CD4-positive, alpha-beta T cell treated with Interferon alpha-2 for 1 hour (primary cell): ENCODE results near the gene BPHL.
"Not testable (repeated sequence)": the region's sequence is repeated elsewhere in the genome, so short reads cannot be mapped to it uniquely, and the experiment has no call there.

Experiments
- DNase-seq, 2 donors: peaks; one replicate each; pipeline ENCODE4 v3.0.0-alpha.2; 2020 to 2022

BPHL gene

GRCh38 chr6:3183066-3183465 lies 64.6 kb downstream of the BPHL start:
- DNase-seq = no peak

- DNase-seq = no peak
These were observed 68.5 kb downstream of the BPHL start for GRCh38 chr6:3186974-3187382.

- no peak for DNase-seq
These were observed 69.8 kb downstream of the BPHL start for GRCh38 chr6:3188262-3188661.

- DNase-seq = not testable (repeated sequence)
These were observed 70.7 kb downstream of the BPHL start for GRCh38 chr6:3189192-3189591.

- DNase-seq = no peak
These were observed 71.5 kb downstream of the BPHL start for GRCh38 chr6:3190056-3190455.

- no peak for DNase-seq
These were observed 72.3 kb downstream of the BPHL start for GRCh38 chr6:3190779-3191178.

GRCh38 chr6:3193102-3193849 lies 74.8 kb downstream of the BPHL start:
- DNase-seq = no peak

- DNase-seq = no peak
These were observed 76.3 kb downstream of the BPHL start for GRCh38 chr6:3194535-3195419.

GRCh38 chr6:3195420-3195694 lies 76.8 kb downstream of the BPHL start:
- DNase-seq = no peak

- no peak for DNase-seq
These were observed 77.4 kb downstream of the BPHL start for GRCh38 chr6:3195695-3196497.

- DNase-seq = no peak
These were observed 78.3 kb downstream of the BPHL start for GRCh38 chr6:3196770-3197169.

GRCh38 chr6:3197734-3198133 lies 79.2 kb downstream of the BPHL start:
- not testable (repeated sequence) for DNase-seq

- DNase-seq = no peak
These were observed 80.9 kb downstream of the BPHL start for GRCh38 chr6:3199382-3199781.

- DNase-seq = no peak
These were observed 82.2 kb downstream of the BPHL start for GRCh38 chr6:3200682-3201081.

GRCh38 chr6:3201388-3201787 lies 82.9 kb downstream of the BPHL start:
- no peak for DNase-seq
